ENCODE measurements around the gene TAF11.
"Not testable (repeated sequence)": the region's sequence is repeated elsewhere in the genome, so short reads cannot be mapped to it uniquely, and the experiment has no call there.

Gene TAF11

DNA sequence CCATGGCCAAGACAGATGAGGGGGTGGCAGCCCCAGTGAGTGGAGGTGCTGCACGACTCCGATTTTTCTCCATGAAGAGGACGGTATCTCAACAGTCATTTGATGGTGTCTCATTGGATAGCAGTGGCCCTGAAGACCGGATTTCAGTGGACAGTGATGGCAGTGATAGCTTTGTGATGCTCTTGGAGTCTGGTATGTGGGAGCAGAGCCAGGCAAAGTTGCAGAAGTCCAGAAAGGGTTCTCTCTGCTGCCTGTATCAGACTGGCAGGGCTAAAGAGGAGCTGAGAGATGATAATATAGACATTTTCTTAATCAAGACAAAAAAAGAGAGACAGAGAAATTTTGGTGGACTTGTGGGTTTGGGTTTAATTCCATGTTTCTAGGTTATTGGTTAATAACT is 23.8 kb downstream of the TAF11 start:
- no peak for DNase-seq

DNA sequence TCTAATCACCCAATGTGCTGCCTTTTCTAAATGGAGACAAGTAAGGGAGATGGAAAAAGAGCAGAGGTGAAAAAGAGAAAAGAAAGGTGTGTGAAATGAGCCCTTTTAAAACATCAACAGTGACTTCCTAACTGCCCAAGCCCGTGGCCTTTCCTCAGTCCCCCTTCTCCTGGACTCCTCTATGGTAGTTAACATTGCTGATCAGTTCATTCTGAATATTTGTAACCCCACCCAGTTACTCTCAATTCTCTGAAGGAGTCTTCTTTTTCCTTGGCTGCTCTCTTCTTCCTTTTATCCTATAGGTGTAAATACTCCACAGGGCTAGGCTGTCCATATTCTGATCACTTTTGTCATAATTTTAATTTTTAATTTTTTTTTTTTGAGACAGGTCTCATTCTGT is 27.1 kb downstream of the TAF11 start:
- DNase-seq, result no peak

DNA sequence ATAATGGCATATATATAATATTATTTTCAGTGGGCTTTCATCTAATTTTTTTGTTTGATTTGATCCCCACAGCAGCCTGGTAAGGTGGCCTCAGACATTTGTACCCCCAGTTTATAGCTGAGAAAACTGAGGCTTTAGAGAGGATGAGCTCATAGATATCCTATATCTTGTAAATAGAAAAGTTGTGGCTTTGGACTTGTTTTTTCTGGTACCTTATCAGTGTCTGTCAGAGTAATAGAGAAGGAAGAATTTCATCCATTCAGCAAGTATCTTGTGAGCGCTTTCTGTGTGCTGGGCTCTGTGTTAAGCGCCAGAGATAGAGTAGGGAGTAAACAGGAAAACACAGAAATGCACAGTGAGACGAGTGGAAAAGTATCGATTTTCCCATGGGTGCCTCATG is 27.9 kb downstream of the TAF11 start:
- DNase-seq, result no peak

DNA sequence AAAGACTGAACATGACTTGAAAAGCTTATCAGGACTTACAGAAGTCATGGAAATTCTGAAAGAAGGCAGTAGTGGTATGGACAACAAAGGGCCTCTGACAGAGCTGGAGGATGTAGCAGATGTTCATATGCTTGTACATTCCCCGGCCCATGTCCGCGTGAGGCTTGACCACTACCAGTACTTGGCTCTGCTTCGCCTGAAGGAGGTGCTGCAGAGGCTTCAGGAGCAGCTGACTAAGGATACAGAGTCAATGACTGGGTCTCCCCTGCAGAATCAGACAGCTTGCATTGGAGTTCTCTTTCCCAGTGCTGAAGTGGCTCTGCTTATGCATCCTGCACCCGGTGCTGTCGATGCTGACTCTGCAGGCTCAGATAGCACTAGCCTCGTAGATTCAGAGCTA is 29.2 kb downstream of the TAF11 start:
- no peak for DNase-seq

- DNase-seq, result no peak
Observed at GRCh38 chr6:34855463-34855862, 32.4 kb downstream of the TAF11 start.

- no peak for DNase-seq
Observed at GRCh38 chr6:34852406-34853085, 35.3 kb downstream of the TAF11 start.

DNA sequence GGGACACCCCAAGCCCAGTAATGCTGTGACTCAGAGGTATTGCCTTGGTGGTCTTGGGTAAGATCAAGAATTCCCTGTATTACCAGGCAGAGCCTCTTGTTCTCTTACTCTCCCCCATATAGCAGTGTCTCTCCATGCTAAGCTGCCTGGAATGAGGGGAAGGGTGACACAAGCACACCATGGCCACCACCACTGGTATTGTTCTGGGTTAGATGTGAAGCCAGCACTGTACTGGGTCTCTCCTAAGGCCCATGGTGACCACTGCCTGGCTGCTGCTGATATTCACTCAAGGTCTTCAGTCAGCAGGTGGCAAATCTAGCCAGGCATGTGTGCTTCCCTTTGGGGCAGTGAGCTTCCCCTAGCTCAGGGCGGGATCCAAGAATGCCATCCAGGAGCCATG is 36.5 kb downstream of the TAF11 start:
- DNase-seq, result no peak

DNA sequence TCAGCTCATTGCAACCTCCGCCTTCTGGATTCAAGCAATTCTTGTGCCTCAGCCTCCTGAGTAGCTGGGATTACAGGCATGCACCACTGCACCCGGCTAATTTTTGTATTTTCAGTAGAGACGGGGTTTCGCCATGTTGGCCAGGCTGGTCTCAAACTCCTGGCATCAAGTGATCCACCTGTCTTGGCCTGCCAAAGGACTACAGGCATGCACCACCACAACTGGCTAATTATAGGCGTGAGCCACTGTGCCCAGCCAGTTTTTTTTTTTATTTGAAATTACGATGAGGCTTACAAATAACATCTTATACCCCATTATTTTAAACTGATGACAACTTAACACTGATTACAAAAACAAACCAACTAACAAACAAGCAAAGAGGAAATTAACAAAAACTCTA is 38.8 kb downstream of the TAF11 start:
- DNase-seq, result not testable (repeated sequence)

DNA sequence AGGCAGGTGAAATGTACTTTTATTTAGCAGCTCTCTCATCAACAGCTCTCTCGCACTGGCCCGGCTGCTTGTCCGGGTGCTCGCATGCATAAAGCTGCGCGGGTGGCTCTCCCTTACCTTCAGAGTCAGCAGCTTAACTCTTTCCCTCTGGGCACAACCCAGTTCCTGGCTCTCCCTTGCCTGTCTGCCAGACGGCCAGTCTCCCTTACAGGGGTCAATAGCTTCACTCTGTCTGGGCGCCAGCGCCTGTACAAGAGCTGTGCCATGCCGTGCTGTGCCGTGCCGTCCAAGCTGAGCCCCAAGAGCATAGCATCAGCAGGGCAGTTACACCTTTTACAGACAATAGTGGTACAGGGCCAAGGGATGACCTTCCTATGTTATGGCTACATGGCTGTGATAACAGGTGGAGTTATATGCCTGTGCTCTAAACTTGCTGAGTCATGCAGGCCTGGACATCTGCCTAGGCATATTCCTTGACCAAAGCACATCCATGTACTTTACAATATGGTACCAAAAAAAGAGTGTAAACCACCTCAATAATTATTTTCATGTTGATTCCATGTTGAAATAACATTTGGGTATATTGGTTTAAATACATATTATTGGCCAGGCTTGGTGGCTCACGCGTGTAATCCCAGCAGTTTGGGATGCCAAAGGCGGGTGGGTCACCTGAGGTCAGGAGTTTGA is 48.0 kb downstream of the TAF11 start:
- DNase-seq, result no peak

DNA sequence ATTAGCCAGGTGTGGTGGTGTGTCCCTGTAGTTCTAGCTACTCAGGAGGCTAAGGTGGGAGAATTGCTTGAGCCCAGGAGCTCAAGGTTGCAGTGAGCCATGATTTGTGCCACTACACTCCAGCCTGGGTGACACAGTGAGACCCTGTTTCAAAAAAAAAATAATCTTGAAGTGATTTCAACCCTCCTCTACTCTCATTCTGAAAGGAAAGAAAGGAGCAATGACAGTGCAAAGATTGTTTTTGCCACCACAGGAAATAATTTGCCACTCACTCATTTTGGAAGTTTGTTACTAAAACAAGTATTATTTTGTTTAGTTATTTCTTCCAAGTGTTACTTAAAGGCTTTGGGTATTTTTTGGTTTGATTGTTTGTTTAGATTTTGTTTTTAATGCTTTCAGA is 50.3 kb downstream of the TAF11 start:
- DNase-seq, result no peak

- DNase-seq, result no peak
Observed at GRCh38 chr6:34836451-34836850, 51.4 kb downstream of the TAF11 start.

DNA sequence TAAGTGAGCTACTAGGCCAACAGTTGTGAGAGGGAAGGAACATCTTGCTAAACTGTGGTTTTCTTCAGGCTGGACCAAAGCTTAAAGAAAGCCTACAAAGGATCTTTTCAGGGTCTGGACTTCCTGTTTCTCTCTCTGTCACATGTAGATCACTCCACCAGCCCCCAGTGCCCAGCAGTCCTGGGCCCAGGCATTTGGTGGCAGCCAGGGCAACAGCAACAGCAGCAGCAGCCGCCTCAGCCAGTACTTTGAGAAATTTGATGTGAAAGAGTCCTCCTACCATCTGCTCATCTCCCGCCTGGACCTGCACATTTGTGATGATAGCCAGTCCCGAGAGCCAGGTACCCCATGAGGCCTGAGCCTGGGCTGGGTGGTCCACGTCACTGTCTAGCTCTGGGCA is 51.8 kb downstream of the TAF11 start:
- DNase-seq, result no peak

GRCh38 chr6:34834789-34835518 is 52.9 kb downstream of the TAF11 start:
- DNase-seq, result no peak

GRCh38 chr6:34832942-34833341 is 54.9 kb downstream of the TAF11 start:
- no peak for DNase-seq

GRCh38 chr6:34829137-34829536 is 58.7 kb downstream of the TAF11 start:
- DNase-seq, result no peak
